PC-3 (cell line): ENCODE data around the gene DMD. TPM values are rescaled to one million over a fixed set of nuclear protein-coding genes. Genes with fewer than 3 reads are reported as not detected.

ENCODE experiments used
- ATAC-seq: fragments of 200-7000 bp; cut with Tn5 transposase; 2 replicates; pipeline ENCODE4 v1.9.1; 2020; ENCODE audit warnings: mild to moderate bottlenecking, moderate library complexity
- BruUV-seq: library from RNA; stranded (reverse); fragments of 400-500 nt; replicated peaks from 2 replicates; lab custom pipeline; 2021; lab: Mats Ljungman, UMichigan
- CTCF ChIA-PET: fragments of 300-600 bp; sonication (Branson Sonifier 250); formaldehyde crosslinking; loops from one replicate; lab custom pipeline; 2022; ENCODE audit warnings: antibody characterized with exemption; lab: Charles Lee
- POLR2A ChIA-PET: fragments of 300-600 bp; sonication (Branson Sonifier 250); formaldehyde crosslinking; loops from one replicate; lab custom pipeline; 2022; ENCODE audit warnings: antibody characterized with exemption; ENCODE audit not compliant: unreplicated experiment; lab: Charles Lee
- DNase-seq: peaks from one replicate; pipeline ENCODE4 v3.0.0-alpha.2; 2015
- H2AFZ ChIP-seq: fragments of 300-600 bp; sonication (generic); 2 replicates; pipeline ENCODE4 v1.6.0; 2016; ENCODE audit warnings: antibody characterized with exemption, low read length
- H3F3A ChIP-seq: fragments of 300-600 bp; sonication (generic); one replicate; pipeline ENCODE4 v1.6.0; 2017; ENCODE audit warnings: antibody characterized with exemption, low read length, control low read depth, mild to moderate bottlenecking; ENCODE audit not compliant: unreplicated experiment
- H3K27ac ChIP-seq: fragments of 300-600 bp; sonication (generic); 2 replicates; pipeline ENCODE4 v1.5.1; 2016; ENCODE audit warnings: mild to moderate bottlenecking, low read length
- H3K27me3 ChIP-seq: fragments of 300-600 bp; sonication (generic); 2 replicates; pipeline ENCODE4 v1.6.1; 2016; ENCODE audit warnings: low read length, mixed read lengths
- H3K36me3 ChIP-seq: fragments of 300-600 bp; sonication (generic); 2 replicates; pipeline ENCODE4 v1.6.1; 2016; ENCODE audit warnings: low read depth, mixed run types, low read length, mixed read lengths
- H3K4me1 ChIP-seq: fragments of 300-600 bp; sonication (generic); 2 replicates; pipeline ENCODE4 v1.5.1; 2016; ENCODE audit warnings: low read length; ENCODE audit not compliant: insufficient read depth
- H3K4me2 ChIP-seq: fragments of 300-600 bp; sonication (generic); 2 replicates; pipeline ENCODE4 v1.6.0; 2016; ENCODE audit warnings: low read length
- H3K4me3 ChIP-seq: fragments of 300-600 bp; sonication (generic); 2 replicates; pipeline ENCODE4 v1.5.1; 2016; ENCODE audit warnings: mild to moderate bottlenecking, low read length, mixed read lengths
- H3K79me2 ChIP-seq: fragments of 300-600 bp; sonication (generic); 2 replicates; pipeline ENCODE4 v1.6.1; 2017; ENCODE audit warnings: low read length, mixed read lengths
- H3K9ac ChIP-seq: fragments of 300-600 bp; sonication (generic); 2 replicates; pipeline ENCODE4 v1.6.0; 2016; ENCODE audit warnings: mild to moderate bottlenecking, low read length
- H3K9me2 ChIP-seq: fragments of 300-600 bp; sonication (generic); replicated peaks from 2 replicates; pipeline ENCODE4 v1.6.1; 2016; ENCODE audit warnings: mixed run types, low read length, mixed read lengths
- H3K9me3 ChIP-seq: fragments of 300-600 bp; sonication (generic); 2 replicates; pipeline ENCODE4 v1.6.1; 2016; ENCODE audit warnings: low read length, mixed read lengths
- H4K20me1 ChIP-seq: fragments of 300-600 bp; sonication (generic); 2 replicates; pipeline ENCODE4 v1.6.1; 2016; ENCODE audit warnings: low read length, mixed read lengths
- CTCF ChIP-seq: fragments of 300-600 bp; sonication (generic); conservative IDR thresholded peaks from 2 replicates; pipeline ENCODE4 v1.5.1; 2017; ENCODE audit warnings: antibody characterized with exemption, low read depth, mild to moderate bottlenecking, low read length
- EZH2 ChIP-seq: fragments of 300-600 bp; sonication (generic); IDR thresholded peaks from one replicate; pipeline ENCODE4 v1.6.1; 2017; ENCODE audit warnings: antibody characterized with exemption, mild to moderate bottlenecking, low read length; ENCODE audit not compliant: unreplicated experiment
- EZH2phosphoT487 ChIP-seq: fragments of 300-600 bp; sonication (generic); IDR thresholded peaks from 2 replicates; pipeline ENCODE4 v1.6.1; 2018; ENCODE audit warnings: mild to moderate bottlenecking, antibody characterized with exemption, low read length, borderline replicate concordance
- intact Hi-C: fragments of 100-400 bp; cut with micrococcal nuclease; formaldehyde crosslinking; loops from 2 replicates; pipeline ENCODE4 v1.9.0; 2023
- total RNA-seq: library from RNA; depleted of rRNA; stranded (reverse); fragments of >200 nt; gene quantifications from 2 replicates; pipeline ENCODE4 v1.2.3, GENCODE V29; 2014

DMD gene
- total RNA-seq, 1 experiment from 2014 or later: not detected

- no peaks in the 10 kb centered on the region for H3F3A ChIP-seq
- H3K9me2 ChIP-seq: no peaks in the 10 kb centered on the region
- ATAC-seq: no peak
- BruUV-seq: no TSS peak
- DNase-seq: no peak
- H4K20me1 ChIP-seq: no peaks in the 10 kb centered on the region
- H3K9ac ChIP-seq: no peak overlapping the region
- no peak overlapping the region for H2AFZ ChIP-seq
- no peak overlapping the region for H3K4me2 ChIP-seq
- H3K27me3 ChIP-seq: no peaks in the 10 kb centered on the region
- no peaks in the 10 kb centered on the region for H3K36me3 ChIP-seq
- CTCF ChIA-PET: no interaction called here
- H3K9me3 ChIP-seq: no peaks in the 10 kb centered on the region
- H3K4me3 ChIP-seq: no peak overlapping the region
- no peak for TF ChIP-seq EZH2phosphoT487
- no peak for TF ChIP-seq CTCF
- no peak for TF ChIP-seq EZH2
- H3K27ac ChIP-seq: no peak overlapping the region
- POLR2A ChIA-PET: no interaction called here
- no peaks in the 10 kb centered on the region for H3K4me1 ChIP-seq
- H3K79me2 ChIP-seq: no peaks in the 10 kb centered on the region
- intact Hi-C loops: no loop called here
These were observed 1558.7 kb downstream of the DMD start for GRCh38 chrX:31652650-31653049.

- no peak for ATAC-seq
- TF ChIP-seq EZH2phosphoT487 (no peak), CTCF (no peak), EZH2 (no peak)
- Histone ChIP-seq H3K79me2 (no peaks in the 10 kb centered on the region), H3K36me3 (no peaks in the 10 kb centered on the region), H3K4me2 (no peak overlapping the region), H3K9me3 (no peaks in the 10 kb centered on the region), H3K4me3 (no peak overlapping the region), H3F3A (no peaks in the 10 kb centered on the region), H2AFZ (no peak overlapping the region), H3K4me1 (no peaks in the 10 kb centered on the region), H3K9ac (no peak overlapping the region), H3K27ac (no peak overlapping the region), H3K9me2 (no peaks in the 10 kb centered on the region), H3K27me3 (no peaks in the 10 kb centered on the region), H4K20me1 (no peaks in the 10 kb centered on the region)
- POLR2A ChIA-PET: no interaction called here
- DNase-seq: no peak
- intact Hi-C loops: no loop called here
- BruUV-seq: no TSS peak
- CTCF ChIA-PET: no interaction called here
These were observed 1562.1 kb downstream of the DMD start for GRCh38 chrX:31649201-31649600.

- ATAC-seq (no peak), DNase-seq (no peak)
- Histone ChIP-seq H3K9ac (no peak overlapping the region), H3K27ac (no peak overlapping the region), H3F3A (no peaks in the 10 kb centered on the region), H3K9me2 (no peaks in the 10 kb centered on the region), H4K20me1 (no peaks in the 10 kb centered on the region), H3K4me3 (no peak overlapping the region), H3K4me1 (no peaks in the 10 kb centered on the region), H3K27me3 (no peaks in the 10 kb centered on the region), H2AFZ (no peak overlapping the region), H3K9me3 (no peaks in the 10 kb centered on the region), H3K79me2 (no peaks in the 10 kb centered on the region), H3K4me2 (no peak overlapping the region), H3K36me3 (no peaks in the 10 kb centered on the region)
- ChIA-PET POLR2A (no interaction called here), CTCF (no interaction called here)
- BruUV-seq: no TSS peak
- TF ChIP-seq EZH2 (no peak), EZH2phosphoT487 (no peak), CTCF (no peak)
- intact Hi-C loops: no loop called here
These were observed 1578.0 kb downstream of the DMD start for GRCh38 chrX:31633349-31633748.
